Ovary (tissue), 3 donors: ENCODE data around the gene RYR2.

Source experiments
- POLR2A ChIP-seq: fragments of 450-650 bp; IDR thresholded peaks from one replicate; pipeline ENCODE4 v1.6.1; 2017; ENCODE audit warnings: antibody characterized with exemption, mild to moderate bottlenecking, moderate library complexity
- TF ChIP-seq, protein P1 (sequence below), 3 donors: fragments of 450-650 bp in 2 of 3; fragments of 200-600 bp in 1 of 3; IDR thresholded peaks; one replicate each; pipeline versions ENCODE4 v1.5.1 to v1.8.0; 2016 to 2022; ENCODE audit warnings: antibody characterized with exemption in 3 of 3, mild to moderate bottlenecking in 1 of 3
- donor health status: DM: no; HTN: no; CAD: no.

DNA sequence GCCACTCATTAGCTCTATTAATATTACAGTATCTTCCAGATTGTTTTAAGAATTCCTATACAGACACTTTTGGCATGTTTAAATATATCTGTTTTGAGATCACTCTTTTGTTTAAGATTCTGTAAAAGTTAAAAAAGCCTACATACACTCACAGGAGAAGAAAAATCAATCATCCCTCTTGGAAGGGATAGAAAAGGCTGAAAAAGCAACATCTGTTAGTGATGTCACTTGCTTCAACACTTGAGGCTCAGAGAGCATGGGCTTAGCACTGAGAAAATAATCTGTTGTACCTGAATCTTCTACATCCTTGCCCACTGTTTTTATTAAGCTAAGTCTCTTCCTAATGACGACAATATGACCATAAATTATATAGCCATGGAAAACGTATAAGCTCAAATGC, 721.8 kb downstream of the RYR2 start:
- TF ChIP-seq, protein P1, sequence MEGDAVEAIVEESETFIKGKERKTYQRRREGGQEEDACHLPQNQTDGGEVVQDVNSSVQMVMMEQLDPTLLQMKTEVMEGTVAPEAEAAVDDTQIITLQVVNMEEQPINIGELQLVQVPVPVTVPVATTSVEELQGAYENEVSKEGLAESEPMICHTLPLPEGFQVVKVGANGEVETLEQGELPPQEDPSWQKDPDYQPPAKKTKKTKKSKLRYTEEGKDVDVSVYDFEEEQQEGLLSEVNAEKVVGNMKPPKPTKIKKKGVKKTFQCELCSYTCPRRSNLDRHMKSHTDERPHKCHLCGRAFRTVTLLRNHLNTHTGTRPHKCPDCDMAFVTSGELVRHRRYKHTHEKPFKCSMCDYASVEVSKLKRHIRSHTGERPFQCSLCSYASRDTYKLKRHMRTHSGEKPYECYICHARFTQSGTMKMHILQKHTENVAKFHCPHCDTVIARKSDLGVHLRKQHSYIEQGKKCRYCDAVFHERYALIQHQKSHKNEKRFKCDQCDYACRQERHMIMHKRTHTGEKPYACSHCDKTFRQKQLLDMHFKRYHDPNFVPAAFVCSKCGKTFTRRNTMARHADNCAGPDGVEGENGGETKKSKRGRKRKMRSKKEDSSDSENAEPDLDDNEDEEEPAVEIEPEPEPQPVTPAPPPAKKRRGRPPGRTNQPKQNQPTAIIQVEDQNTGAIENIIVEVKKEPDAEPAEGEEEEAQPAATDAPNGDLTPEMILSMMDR (IDR thresholded peaks at IDR 0.05) = no peak
- TF ChIP-seq POLR2A = no peak
